ENCODE measurements around the gene COX6A1. TPM values are rescaled to one million over a fixed set of nuclear protein-coding genes. Genes with fewer than 3 reads are reported as not detected.

The COX6A1 gene
- total and polyA plus RNA-seq, 2 of the 13 experiments (the other 11 are each of a cell fraction or from before 2014, with no cell fraction given): 542 to 673 TPM

- no peak for TF ChIP-seq ZNF512B (CRISPR knock-in tag; IDR thresholded peaks at IDR 0.05; ENCODE audit: borderline replicate concordance)
- TF ChIP-seq ZBTB39 (CRISPR knock-in tag; IDR thresholded peaks at IDR 0.05): no peak
- no peak for TF ChIP-seq GATAD2A (CRISPR knock-in tag; IDR thresholded peaks at IDR 0.05)
- TF ChIP-seq HMG20A (CRISPR knock-in tag; IDR thresholded peaks at IDR 0.05; ENCODE audit: borderline replicate concordance): no peak
- no peak for TF ChIP-seq TGIF2 (CRISPR knock-in tag; IDR thresholded peaks at IDR 0.05)
Observed at GRCh38 chr12:120425797-120426196, 12.1 kb upstream of the COX6A1 start (continued).

- 35% methylated on average over 8 of the region's 8 CpGs for WGBS (ENCODE audit: low lambda C conversion rate)
- intact Hi-C loops (cut with micrococcal nuclease; ENCODE audit: unreplicated experiment): no loop called here
- H3K9me3 ChIP-seq (ENCODE audit: low read length): no peaks in the 10 kb centered on the region
- ChIA-PET POLR2A (no interaction called here), CTCF (ENCODE audit: low intra/inter-chr PET ratio, low total read pairs) (interaction anchor here (4.1 kb wide), 1 partner anchor 71 kb away, joined by 48 read pairs; no protein-coding TSS in a partner anchor)
- H4K20me1 ChIP-seq (ENCODE audit: insufficient read depth, low read length): no peaks in the 10 kb centered on the region
- H3K4me1 ChIP-seq (ENCODE audit: insufficient read depth, low read length): peaks cover 13% of the 10 kb centered on the region
- H3K79me2 ChIP-seq (ENCODE audit: insufficient read depth, low read length): no peaks in the 10 kb centered on the region
- no peaks in the 10 kb centered on the region for H3K27me3 ChIP-seq (ENCODE audit: control insufficient read depth in 1 of 2, insufficient read depth in 2 of 2, low read length in 2 of 2)
- H3K4me3 ChIP-seq (replicated peaks in 1 of 3; ENCODE audit: insufficient read depth in 1 of 3, low read depth in 2 of 3, low read length in 3 of 3): no peak overlapping the region
- no peak for ATAC-seq
- H3K36me3 ChIP-seq (replicated peaks in 1 of 2; ENCODE audit: control insufficient read depth in 1 of 2, insufficient read depth in 2 of 2, low read length in 2 of 2): no peaks in the 10 kb centered on the region
- DNase-seq (ENCODE audit: low spot score): no peak
- H3K9ac ChIP-seq (ENCODE audit: insufficient read depth, low read depth, low read length): no peak overlapping the region
- no TSS peak for BruUV-seq (replicated peaks)
- FAIRE-seq: no peak
- H2AFZ ChIP-seq (ENCODE audit: low read length): no peak overlapping the region
- in situ Hi-C loops (cut with HindIII; ENCODE audit: extremely low pct_ligation_motif_present, low pct_unique_long_range_greater_than_20kb): no loop called here
- H3K27ac ChIP-seq (ENCODE audit: extremely low read length, insufficient read depth, low read length): no peak overlapping the region
- no peak overlapping the region for H3K4me2 ChIP-seq (ENCODE audit: low read depth, low read length)
- no peak for TF ChIP-seq ZFAT (CRISPR knock-in tag; conservative IDR thresholded peaks at IDR 0.05)
- TF ChIP-seq PHF5A (CRISPR knock-in tag; IDR thresholded peaks at IDR 0.05; ENCODE audit: low read depth, unreplicated experiment): no peak
- TF ChIP-seq MXD3 (CRISPR knock-in tag; IDR thresholded peaks at IDR 0.05): no peak
- no peak for TF ChIP-seq AGO2 (optimal IDR thresholded peaks at IDR 0.05; ENCODE audit: low read depth, low read length)
- TF ChIP-seq ZZZ3 (CRISPR knock-in tag; IDR thresholded peaks at IDR 0.05; ENCODE audit: borderline replicate concordance): no peak
- no peak for TF ChIP-seq ZNF446 (CRISPR knock-in tag; IDR thresholded peaks at IDR 0.05)
- TF ChIP-seq GABPB1 (CRISPR knock-in tag; IDR thresholded peaks at IDR 0.05): no peak
- TF ChIP-seq ZNF609 (CRISPR knock-in tag; IDR thresholded peaks at IDR 0.05; ENCODE audit: borderline replicate concordance): no peak
Observed at GRCh38 chr12:120428597-120429229, 9.2 kb upstream of the COX6A1 start.

Measured in HepG2 (cell line).